Measurements from ENCODE around the gene PRDM7. TPM values are rescaled to one million over a fixed set of nuclear protein-coding genes. Genes with fewer than 3 reads are reported as not detected.

PRDM7 gene
- total RNA-seq, 1 donor from 2014 or later: not detected

DNA sequence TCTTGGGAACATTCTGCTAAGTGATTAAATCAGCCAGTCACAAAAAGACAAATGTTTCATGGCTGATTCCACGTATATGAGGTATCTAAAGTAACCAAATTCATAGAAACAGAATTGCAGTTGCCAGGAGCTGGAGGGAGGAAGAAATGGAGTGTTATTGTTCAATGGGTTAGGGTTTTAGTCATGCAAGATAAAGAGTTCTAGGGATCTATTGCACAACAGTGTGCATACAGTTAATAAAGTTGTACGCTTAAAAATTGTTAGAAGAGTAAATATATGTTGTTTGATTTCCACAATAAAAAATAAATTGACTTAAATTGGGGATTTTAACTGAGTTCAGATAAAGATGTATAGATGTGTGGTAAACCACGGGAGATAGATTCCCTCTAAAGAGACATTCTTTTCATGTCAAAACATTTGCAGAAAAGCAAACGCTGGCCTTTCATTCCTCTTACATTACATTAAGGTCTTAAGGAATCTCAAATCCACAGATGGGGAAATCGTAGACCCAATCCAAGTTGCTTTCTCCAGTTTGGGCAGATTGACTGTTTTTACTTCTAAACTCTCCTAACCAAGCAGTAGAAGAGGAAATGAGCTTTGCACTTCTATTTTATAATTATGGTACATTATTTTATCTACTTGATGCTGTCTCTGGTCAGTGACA, 4.6 kb downstream of the PRDM7 start:
- DNase-seq (ENCODE audit: low spot score): no peak

GRCh38 chr16:90070440-90070839, 6.7 kb downstream of the PRDM7 start:
- no peak for DNase-seq (ENCODE audit: low spot score)

GRCh38 chr16:90061437-90061836, 15.7 kb downstream of the PRDM7 start:
- no peak for DNase-seq (ENCODE audit: low spot score)

DNA sequence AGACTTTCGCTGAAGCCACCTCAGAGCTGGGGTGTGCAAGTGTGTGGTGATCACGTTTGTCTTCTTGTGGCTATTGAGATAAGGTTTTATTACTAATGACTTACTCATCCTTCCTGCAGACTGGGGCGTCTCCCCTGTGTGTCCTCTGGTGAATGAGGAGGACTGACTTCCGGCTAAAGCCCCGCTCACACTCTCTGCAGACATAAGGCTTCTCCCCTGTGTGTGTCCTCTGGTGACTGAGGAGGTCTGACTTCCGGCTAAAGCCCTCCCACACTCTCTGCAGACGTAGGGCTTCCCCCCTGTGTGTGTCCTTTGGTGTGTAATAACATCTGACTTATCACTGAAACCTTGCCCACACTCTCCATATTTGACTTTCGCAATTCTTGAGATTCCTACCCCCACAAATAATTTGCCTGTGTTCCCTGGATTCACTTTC, 19.4 kb downstream of the PRDM7 start:
- DNase-seq (ENCODE audit: low spot score): peak; percentile 49

GRCh38 chr16:90056521-90056920, 20.6 kb downstream of the PRDM7 start:
- DNase-seq (ENCODE audit: low spot score): peak; percentile 22

GRCh38 chr16:90055371-90055770, 21.8 kb downstream of the PRDM7 start:
- DNase-seq (ENCODE audit: low spot score): no peak

GRCh38 chr16:90054554-90054953, 22.6 kb downstream of the PRDM7 start:
- peak; percentile 12 for DNase-seq (ENCODE audit: low spot score)

GRCh38 chr16:90053902-90054500, 23.1 kb downstream of the PRDM7 start:
- DNase-seq (ENCODE audit: low spot score): no peak

GRCh38 chr16:90050969-90051368, 26.2 kb downstream of the PRDM7 start:
- peak; percentile 18 for DNase-seq (ENCODE audit: low spot score)

- DNase-seq (ENCODE audit: low spot score): peak; percentile 67
Measured at GRCh38 chr16:90048737-90049330, 28.3 kb downstream of the PRDM7 start.

GRCh38 chr16:90048347-90048722, 28.8 kb downstream of the PRDM7 start:
- DNase-seq (ENCODE audit: low spot score): peak; percentile 26

DNA sequence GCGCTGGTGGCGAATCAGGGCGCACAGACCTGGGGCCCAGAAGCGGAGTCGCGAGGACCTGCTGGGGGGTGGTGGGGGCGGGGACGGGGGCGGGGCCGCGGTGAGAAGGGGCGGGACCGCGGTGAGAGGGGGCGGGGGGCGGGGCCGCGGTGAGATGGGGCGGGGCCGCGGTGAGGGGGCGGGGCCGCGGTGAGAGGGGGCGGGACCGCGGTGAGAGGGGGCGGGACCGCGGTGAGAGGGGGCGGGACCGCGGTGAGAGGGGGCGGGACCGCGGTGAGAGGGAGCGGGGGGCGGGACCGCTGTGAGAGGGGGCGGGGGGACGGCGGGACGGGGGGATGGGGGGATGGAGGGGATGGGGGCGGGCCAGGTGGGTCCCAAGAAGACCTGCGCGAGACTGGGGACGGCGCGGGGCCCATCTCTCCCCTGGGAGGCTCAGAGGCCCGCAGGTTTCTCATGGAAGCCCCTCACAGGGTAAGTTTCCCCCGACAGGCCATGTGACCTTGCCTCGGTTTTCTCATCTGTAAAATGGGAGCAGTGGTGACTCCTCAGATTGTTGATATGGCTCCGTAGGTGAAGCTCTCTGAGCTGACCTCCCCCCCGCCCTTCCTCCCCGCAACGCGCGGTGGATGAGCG, 29.3 kb downstream of the PRDM7 start:
- DNase-seq (ENCODE audit: low spot score): peak; percentile 80

DNA sequence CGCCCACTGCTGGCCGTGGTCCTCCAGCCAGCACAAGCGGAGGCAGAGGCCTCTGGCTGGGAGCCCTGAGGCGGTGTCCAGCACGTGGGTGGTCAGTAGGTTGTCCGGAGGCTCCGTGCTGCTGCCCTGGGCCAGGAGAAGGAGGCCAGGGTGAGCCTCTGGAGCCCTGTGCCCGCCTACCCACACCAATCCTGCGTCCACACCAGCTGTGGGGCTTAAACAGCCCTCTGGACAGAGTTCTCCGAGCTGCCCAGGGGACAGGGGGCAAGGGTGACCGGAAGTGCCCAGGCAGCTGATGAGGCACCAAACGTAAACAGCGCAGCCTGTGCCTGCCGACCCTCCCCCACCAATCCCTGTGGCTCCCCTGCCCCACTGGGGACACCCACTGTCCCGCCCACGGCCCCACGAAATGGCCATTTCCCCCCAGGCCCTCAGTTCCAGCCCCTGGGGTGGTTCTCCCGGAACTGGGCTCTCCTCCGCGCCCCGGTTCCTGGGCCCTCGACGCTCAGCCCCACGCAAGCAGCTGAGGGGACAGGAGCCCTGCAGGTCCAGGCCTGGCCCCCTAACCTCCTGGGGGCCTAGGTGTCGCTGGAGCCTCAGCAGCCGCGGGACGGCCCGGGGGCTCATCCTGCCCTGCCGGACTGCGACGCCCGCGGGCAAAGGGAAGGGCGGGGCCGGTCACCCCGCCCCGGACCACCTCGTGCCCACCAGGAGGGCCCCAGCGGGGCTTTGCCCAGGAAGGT, 30.0 kb downstream of the PRDM7 start:
- DNase-seq (ENCODE audit: low spot score): no peak

DNA sequence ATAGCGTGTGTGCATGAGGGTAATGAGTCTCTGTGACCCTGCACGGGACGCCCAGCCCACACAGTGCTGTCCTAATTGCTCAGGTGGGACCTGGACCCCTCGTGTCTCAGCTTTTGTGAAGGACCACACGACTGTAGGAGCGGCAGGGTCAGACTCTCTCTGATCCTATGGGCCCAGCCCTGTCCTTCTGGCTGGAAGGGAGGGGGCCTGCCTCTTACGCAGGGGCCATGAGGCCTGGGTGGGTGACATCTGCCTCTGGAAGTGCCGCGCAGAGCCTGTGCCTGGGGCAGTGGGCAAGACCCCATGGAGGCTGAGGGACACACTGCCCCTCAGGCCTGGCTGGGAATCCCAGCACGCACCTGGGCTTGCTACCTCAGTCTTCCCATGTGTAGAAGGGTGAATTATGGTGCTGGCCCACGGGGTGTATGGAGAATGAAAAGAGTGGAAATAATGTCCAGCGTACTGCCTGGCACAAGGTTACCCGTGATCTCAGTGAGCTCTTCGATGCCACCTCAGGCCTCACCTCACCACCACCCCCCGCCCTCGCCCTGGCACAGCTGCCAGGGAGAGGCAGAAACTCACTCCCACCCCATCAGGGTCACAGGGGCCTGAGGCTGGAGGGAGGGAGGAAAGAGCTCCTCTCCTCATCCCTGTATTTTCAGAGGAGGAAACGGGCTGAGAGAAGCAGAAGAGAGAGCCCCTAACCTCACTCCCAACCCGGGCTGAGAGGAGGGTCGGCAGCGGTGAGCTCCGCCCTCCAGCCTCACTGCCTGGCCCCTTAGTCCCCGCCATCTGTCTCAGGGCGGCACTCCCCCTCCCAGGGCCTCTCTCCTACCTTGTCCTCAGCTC, 30.8 kb downstream of the PRDM7 start:
- DNase-seq (ENCODE audit: low spot score): no peak

- DNase-seq (ENCODE audit: low spot score): no peak
Measured at GRCh38 chr16:90044111-90044551, 33.0 kb downstream of the PRDM7 start.

DNA sequence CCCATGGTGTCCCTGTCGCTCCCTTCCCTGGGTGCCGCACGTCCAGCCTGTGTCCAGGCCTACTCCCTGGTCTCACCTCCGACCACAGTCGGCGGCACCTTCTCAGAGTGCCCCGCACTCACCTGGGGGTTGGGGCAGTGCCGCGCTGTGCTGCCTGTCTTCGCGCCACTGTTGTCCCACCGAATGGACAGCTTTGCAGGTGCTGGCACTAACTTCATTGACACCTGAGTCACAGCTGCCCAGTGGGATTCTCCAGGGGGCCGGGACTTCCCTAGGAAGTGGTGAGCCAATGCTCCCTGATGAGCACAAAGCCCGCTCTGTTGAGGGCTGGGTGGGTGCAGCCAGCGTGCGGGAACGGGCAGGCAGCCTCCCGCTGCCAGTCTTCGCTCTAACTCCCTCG, 33.6 kb downstream of the PRDM7 start:
- DNase-seq (ENCODE audit: low spot score): no peak

DNA sequence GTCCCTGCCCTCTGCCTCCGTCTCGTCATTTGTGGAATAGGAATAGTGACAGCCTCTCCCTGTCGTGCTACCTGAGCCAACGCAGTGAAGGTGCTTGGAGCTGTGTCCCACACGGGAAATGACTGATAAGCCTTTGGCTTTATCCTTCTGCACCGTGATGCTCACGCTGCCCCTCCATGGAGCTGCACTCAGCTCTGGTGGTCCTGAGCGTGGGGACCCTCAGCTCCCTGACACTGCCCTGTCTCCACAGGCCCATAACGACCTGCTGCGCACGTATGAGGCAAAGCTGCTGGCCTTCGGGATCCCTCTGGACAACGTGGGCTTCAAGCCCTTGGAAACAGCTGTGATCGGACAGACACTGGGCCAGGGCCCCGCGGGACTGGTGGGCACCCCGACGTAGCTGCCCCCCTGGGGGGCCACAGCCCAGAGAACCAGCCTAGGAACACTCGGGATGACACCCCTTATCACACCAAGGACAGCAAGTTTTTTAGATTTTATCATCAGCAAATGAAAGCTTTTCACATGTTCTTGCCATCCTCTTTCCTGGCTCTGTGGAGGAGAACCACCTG, 34.1 kb downstream of the PRDM7 start:
- no peak for DNase-seq (ENCODE audit: low spot score)

DNA sequence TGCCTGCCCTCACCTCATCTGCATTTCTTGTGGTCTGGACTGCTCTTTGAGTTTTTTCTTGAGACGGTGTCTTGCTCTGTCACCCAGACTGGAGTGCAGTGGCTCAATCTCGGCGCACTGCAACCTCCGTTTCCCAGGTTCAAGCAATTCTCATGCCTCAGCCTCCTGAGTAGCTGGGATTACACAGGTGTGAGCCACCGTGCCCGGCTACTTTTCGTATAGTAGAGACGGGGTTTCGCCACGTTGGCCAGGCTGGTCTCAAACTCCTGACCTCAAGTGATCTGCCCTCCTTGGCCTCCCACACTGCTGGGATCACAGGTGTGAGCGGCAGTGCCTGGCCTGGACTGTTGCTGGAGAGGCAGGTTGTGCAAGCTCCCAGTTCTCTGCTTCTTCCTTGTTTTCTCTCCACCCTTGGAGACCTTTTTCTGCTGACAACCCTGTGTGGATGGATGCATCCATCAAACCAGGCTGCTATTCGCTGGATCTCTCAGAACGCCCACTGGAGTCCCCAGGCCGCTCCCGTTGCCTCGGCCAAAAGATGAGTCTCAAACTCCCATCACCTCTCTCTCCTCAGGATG, 35.1 kb downstream of the PRDM7 start:
- DNase-seq (ENCODE audit: low spot score): no peak

- DNase-seq (ENCODE audit: low spot score): no peak
Measured at GRCh38 chr16:90040152-90041023, 36.7 kb downstream of the PRDM7 start.
